ENCODE results near the gene ADAMTS15.

ADAMTS15 gene

GRCh38 chr11:130418210-130418609 is 30.2 kb upstream of the ADAMTS15 start:
- DNase-seq = no peak

- DNase-seq = no peak
These were observed 29.7 kb upstream of the ADAMTS15 start for GRCh38 chr11:130418756-130419155.

DNA sequence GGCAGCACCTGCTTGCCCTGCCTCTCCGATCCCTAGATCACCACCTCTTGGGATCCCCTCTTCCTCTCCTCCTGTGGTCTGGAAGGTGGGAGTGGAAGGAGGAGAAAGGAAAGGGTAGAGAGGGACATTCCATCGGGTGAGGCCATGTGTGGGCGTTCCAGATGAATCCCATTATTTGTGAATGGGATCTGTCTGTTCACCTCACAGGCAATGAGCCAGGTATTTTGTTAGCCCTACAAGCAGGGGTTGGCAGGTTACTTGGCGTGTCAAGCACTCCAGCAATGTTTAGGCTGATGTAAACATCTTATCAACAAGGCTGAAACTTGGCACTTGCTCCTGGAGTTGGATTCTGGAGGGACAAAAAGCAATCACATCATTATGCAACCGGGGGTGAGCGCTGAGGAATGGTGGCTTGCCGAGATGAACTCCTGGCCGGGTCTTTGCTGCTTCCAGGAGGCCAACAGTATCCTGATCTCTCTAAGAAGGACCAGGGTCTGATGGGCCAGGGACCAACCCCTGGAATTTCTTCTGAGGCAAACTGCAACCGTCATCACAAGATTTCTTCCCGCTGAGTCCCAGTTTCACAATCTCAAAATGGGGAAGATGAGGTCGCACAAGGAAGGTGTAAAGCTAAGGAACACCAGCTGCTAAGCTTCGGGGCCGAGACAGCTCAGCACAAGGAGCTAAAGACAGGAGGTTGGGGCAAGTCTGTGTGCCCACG is 27.8 kb upstream of the ADAMTS15 start:
- DNase-seq = no peak

DNA sequence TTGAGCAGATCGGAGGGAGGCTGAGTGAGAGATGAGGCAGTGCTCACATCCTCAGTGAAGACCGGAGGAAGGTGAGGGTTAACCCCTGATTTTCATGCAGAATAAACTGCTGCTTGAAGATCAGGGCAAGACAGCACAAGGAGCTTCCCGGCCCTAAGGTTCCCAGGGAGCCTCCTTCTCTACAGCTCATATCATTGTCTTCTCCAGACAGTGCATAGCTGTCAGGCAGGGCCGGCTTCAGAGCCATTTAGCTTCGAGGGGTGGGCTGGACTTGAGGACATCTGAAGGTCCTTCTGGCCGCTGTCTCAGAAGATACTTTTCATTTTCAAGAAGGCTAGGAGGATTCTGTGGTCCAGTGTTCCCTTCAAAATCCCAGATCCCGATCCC is 27.3 kb upstream of the ADAMTS15 start:
- DNase-seq = no peak

- DNase-seq = no peak
These were observed 26.7 kb upstream of the ADAMTS15 start for GRCh38 chr11:130421697-130422096.

GRCh38 chr11:130422251-130422995 is 26.0 kb upstream of the ADAMTS15 start:
- no peak for DNase-seq

DNA sequence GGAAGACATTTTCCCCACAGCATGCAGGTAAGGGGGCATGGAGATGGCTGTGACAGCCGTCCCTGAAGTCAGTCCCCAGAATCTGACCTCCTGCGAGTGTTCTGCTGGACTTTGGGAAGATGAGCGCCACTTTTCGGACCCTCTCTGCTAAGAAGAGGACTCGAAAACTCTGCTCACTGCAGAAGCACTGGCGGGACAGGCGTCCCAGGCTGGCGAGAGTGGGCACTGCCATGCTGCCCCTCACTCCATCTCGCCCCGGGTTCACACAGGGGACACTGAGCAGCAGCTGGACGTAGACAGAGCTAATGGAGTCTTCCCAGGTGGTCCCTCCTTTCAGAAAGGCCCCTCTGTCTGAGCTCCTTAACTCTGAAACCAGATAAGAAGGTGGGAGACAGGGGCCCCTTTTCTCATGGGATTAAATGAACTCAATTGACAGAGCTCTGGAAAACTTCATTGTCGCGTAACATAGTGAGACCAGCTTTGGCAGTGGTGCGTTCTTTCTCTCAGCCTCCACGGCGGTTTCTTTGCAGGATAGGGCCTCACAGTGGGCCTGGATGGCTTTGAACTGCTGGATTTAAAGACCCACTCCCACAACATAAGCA is 24.8 kb upstream of the ADAMTS15 start:
- no peak for DNase-seq

DNA sequence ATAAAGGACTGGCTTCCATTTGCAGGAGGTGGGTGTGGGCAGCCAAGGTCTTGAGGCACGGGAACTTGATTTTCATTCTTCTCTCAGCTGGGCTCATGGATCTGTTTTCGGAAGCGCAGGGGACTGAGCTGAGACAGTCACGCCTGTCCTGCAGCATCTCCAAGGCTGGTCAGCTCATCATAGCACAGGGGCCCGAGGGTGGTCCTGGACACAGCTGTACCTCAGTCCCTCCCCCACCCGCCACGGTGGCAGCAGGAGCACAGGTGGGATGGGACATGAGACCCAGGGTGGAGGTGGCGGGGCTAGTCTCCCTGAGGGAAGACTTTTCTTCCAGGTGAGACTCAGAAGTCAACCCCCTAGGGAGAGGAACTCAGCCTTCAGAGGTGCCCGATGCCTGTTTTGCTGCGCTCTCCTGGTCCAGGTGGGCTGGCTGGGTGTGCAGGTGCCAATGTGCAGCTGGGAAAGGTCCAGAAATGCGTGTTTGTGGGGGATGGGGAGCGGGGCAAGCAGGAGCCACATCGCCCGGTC is 23.8 kb upstream of the ADAMTS15 start:
- no peak for DNase-seq

DNA sequence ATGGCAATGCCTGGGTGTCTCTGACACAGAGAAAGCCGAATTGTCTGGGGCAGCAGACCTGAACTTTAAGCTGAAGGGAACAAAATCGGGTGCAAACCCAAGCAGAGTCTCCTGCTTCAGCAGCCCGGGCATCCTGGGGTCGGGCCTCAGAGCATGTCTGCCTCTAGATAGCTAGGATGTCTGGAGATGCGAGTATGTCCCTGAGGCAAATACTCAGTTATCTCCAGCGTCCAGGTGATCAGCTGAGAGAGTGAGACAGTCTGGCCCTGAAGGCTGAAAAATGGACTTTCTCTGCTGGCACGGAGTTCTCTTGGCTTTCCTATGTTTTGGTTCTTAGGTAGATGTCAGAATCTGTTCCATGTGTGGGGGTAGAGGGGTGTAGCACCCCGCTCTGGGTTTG is 23.3 kb upstream of the ADAMTS15 start:
- DNase-seq = no peak

DNA sequence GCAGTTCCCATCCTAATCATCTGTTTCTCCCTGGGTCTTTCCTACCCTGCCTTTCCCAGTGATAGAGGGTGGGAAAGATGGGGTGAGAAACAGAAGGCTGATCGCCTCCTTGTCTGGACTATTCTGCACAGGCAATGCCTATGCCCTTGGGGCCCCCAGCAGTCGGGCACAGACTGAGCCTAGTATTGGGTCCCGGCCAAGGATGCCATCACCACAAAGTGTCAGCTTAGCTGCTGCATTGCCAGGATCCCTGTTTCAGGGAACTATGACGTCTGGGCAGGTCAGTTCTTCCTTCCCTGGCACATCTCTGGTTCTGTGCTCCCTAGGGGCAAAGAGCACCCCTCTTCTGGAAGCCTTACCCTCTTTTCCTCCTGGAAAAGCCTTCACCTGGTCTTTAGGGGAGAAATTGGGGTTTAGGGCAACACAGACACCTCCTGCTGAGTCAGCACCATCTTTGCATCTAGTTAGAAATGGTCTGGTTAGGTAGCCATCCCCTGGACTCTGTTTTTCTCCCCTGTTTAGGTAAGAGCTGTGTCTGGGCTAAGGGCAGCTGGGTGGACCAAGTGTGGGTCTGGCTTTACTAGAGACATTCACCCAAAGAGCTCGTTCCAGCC is 22.1 kb upstream of the ADAMTS15 start:
- no peak for DNase-seq

DNA sequence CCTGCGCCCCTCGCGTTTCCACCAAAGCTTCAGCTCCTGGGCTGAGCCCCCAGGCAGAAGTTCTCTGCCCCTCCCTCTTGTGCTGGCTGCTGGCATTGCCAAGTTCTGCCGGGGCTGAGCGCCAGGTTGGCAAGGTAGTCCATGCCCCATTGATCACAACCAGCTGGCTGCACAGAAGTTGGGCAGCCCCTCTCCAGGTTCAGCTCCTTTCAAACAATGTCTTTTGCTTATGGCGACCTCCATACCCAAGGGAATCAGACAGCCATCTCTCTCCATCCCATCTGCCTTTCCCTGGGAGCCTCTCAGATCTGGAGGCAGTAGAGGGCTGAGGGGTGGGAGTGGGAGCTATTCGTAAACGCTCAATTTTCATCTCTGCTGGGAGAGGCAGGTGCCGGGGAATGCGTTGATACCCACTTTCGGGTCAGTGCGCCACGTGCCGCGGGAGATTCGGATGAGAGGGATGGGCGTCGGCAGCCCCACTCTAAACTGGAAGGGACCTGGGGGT is 21.6 kb upstream of the ADAMTS15 start:
- no peak for DNase-seq

GRCh38 chr11:130427581-130428315 is 20.7 kb upstream of the ADAMTS15 start:
- no peak for DNase-seq

- no peak for DNase-seq
These were observed 19.9 kb upstream of the ADAMTS15 start, which contains the start of gene ADAMTS8 for GRCh38 chr11:130428316-130429119. Gene ADAMTS8 (minus strand): TSS chr11:130428609. CDS start chr11:130428286, 323 bp downstream.

DNA sequence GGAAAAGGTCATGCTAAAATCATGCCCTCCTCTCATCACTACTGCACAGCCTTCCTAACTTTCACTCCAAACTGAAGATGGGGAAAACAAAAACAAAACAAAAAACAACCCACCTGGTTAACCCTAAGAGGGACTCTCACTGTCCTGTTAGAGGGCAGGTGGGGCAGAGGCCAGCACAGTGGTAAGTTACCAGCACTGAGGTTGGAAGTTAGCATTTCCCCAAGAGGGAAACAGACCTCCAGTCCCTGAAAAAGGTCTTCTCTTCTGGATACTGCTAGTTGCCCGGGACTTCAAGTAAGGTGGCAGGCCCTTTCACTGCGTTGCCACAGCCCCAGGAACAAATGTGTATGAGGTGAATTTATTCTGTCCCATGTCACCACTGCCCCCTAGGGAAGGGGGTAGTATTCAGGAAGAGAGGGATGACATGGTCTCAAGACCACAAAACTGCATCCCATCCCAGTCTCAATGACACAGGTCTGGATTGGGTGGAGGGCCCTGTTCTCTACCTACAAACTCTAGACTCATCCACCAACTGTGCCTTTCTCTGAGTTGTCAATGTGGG is 19.2 kb upstream of the ADAMTS15 start:
- no peak for DNase-seq

- no peak for DNase-seq
These were observed 18.5 kb upstream of the ADAMTS15 start for GRCh38 chr11:130429983-130430382.

GRCh38 chr11:130431331-130431773 is 17.1 kb upstream of the ADAMTS15 start:
- DNase-seq = peak; percentile 63 to 64

- DNase-seq = no peak
These were observed 16.6 kb upstream of the ADAMTS15 start for GRCh38 chr11:130431801-130432200.

- DNase-seq = no peak
These were observed 15.1 kb upstream of the ADAMTS15 start for GRCh38 chr11:130433357-130433756.

- DNase-seq = peak; percentile 50 to 56
These were observed 13.8 kb upstream of the ADAMTS15 start for GRCh38 chr11:130434521-130435223.

- DNase-seq = no peak
These were observed 12.8 kb upstream of the ADAMTS15 start for GRCh38 chr11:130435671-130436070.
